Measurements from ENCODE around the gene HTATSF1.

Gene HTATSF1, protein sequence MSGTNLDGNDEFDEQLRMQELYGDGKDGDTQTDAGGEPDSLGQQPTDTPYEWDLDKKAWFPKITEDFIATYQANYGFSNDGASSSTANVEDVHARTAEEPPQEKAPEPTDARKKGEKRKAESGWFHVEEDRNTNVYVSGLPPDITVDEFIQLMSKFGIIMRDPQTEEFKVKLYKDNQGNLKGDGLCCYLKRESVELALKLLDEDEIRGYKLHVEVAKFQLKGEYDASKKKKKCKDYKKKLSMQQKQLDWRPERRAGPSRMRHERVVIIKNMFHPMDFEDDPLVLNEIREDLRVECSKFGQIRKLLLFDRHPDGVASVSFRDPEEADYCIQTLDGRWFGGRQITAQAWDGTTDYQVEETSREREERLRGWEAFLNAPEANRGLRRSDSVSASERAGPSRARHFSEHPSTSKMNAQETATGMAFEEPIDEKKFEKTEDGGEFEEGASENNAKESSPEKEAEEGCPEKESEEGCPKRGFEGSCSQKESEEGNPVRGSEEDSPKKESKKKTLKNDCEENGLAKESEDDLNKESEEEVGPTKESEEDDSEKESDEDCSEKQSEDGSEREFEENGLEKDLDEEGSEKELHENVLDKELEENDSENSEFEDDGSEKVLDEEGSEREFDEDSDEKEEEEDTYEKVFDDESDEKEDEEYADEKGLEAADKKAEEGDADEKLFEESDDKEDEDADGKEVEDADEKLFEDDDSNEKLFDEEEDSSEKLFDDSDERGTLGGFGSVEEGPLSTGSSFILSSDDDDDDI

DNA sequence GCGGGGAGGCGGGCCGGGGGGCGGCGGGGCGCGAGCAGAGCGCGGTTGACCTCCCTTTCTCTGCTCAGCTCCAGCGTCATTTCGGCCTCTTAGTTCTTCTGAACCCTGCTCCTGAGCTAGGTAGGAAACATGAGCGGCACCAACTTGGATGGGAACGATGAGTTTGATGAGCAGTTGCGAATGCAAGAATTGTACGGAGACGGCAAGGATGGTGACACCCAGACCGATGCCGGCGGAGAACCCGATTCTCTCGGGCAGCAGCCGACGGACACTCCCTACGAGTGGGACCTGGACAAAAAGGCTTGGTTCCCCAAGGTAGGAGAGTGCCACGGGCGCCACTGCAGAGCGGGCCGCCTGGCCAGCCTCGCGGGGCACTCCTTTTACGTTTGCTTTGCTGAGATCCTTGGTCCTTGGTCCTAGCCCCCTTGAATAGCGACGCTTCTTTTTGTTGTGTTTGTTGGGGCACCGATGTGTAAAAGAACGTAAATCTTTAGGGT is at the start of gene HTATSF1:
TSS of gene HTATSF1 (plus strand) at position 37 of the 497 bp plus-strand sequence. CDS start at position 130, 93 bp downstream.
- no peak for DNase-seq (ENCODE audit: low spot score)

DNA sequence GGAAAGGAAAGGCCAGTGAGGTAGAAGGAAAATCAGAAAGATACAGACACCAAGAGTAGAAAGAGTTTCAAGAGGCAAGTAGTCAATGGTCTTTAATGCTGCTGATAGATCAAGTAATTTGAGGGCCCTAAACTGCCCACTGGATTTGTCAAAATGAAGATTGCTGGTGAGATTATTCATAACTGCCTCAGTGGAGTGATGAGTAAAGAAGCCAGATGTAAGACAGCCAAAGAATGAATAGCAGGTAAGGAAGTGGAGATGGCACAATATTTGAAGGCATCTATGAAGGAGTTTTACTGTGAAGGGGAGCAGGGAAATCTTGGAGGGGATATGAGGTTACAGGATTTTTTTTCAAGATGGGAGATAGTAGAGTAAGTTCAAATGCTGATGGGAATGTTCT is 49.4 kb upstream of the HTATSF1 start:
- TF ChIP-seq, protein P1, sequence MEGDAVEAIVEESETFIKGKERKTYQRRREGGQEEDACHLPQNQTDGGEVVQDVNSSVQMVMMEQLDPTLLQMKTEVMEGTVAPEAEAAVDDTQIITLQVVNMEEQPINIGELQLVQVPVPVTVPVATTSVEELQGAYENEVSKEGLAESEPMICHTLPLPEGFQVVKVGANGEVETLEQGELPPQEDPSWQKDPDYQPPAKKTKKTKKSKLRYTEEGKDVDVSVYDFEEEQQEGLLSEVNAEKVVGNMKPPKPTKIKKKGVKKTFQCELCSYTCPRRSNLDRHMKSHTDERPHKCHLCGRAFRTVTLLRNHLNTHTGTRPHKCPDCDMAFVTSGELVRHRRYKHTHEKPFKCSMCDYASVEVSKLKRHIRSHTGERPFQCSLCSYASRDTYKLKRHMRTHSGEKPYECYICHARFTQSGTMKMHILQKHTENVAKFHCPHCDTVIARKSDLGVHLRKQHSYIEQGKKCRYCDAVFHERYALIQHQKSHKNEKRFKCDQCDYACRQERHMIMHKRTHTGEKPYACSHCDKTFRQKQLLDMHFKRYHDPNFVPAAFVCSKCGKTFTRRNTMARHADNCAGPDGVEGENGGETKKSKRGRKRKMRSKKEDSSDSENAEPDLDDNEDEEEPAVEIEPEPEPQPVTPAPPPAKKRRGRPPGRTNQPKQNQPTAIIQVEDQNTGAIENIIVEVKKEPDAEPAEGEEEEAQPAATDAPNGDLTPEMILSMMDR (IDR thresholded peaks at IDR 0.05; ENCODE audit: extremely low read depth, missing control alignments): no peak
- no peak for DNase-seq (ENCODE audit: low spot score)

More for the DNA sequence above, at the start of gene HTATSF1:
- TF ChIP-seq, protein P1 (IDR thresholded peaks at IDR 0.05; ENCODE audit: extremely low read depth, missing control alignments): no peak

DNA sequence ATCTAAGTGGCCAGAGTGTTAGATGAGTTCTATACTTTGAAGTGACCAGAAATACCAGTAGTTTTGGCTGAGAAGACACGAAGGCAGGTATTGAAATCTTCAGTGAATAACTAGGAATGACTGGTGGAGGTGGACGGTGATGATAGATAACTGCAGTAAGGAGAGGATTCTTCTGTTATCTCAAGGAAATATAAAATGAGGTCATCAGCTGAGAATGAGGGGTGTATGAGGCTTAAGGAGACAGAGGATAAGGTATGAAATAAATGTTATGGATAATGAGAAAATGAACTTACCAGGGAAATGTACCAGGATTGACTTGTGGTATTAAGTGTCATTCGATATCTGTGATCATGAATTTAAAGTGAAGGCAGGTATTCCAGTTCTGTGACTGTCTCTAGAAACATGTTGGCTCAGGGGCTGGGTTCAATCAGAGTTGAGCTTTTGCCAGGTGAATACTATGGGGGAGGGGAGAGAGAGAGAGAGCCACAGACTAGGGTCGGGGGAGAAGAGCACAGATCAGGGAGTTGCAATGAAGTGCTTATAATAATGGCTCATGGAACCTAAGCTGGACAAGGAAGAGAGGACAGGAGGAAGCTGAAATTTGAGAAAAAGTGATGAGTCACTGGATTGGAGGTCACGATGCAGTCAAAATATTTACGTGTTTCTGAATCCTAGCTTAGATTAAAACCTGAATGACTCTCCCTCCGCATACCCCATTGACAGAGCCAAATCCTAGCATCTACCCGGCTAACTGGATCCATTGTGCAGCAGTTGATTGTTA is 47.2 kb upstream of the HTATSF1 start:
- DNase-seq (ENCODE audit: low spot score): no peak
- TF ChIP-seq, protein P1 (IDR thresholded peaks at IDR 0.05; ENCODE audit: extremely low read depth, missing control alignments): no peak

DNA sequence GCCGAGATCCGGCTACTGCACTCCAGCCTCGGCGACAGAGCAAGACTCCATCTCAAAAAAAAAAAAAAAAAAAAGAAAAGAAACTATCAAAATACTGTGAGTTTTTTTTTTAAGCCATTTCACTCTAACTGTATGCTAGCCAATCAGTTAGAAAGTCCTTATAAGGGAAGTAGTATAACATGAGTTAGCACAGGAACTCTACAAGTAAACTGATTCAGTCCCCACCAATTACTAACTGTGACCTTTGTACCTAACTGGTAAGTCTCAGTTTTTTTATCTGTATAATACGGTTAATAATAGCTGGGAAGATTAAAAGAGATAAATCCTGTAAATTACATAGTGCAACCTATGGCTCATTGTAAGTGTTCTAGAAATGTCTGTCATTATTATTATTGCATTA is 44.8 kb upstream of the HTATSF1 start:
- TF ChIP-seq, protein P1 (IDR thresholded peaks at IDR 0.05; ENCODE audit: extremely low read depth, missing control alignments): no peak
- DNase-seq (ENCODE audit: low spot score): no peak

DNA sequence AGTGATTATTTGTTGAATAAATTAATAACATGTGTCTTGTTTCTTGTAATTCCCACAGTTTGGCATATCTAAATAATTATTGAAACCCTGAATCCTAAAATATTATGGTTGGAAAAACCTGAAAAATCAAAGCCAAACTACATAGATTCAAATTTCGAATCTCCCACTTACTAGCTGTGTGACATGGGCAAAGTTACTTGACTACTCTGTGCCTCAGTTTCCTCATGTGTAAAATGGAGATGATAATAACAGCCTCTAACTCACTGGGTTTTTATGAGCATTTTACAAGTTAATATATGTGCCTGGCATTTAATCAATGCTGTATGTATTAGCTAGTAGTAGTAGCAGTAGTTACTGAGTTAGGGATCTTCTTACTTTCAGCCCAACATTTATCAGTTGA is 44.3 kb upstream of the HTATSF1 start:
- TF ChIP-seq, protein P1 (IDR thresholded peaks at IDR 0.05; ENCODE audit: extremely low read depth, missing control alignments): no peak
- DNase-seq (ENCODE audit: low spot score): no peak

DNA sequence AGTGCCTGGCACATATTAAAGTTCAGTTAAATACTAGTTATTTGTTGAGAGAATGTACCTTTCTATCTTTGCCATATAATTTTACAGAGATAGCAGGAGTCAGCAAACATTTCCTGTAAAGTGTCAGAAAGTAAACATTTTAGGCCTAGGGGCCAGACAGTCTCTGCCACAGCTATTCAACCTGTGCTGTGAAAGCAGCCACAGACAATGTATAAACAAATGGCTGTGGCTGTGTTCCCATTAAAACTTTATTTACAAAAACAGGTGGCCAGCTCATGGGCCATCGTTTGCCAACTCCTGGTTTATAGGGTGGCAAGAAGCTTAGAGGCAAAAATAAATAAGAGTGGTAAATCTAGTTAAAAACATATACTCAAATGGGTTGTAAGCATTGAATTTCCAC is 43.6 kb upstream of the HTATSF1 start:
- DNase-seq (ENCODE audit: low spot score): no peak
- TF ChIP-seq, protein P1 (IDR thresholded peaks at IDR 0.05; ENCODE audit: extremely low read depth, missing control alignments): no peak

Measured in GM20000 (cell line).